GM18502 (cell line): ENCODE measurements around the gene CLEC10A.
"Not testable (repeated sequence)": the region's sequence is repeated elsewhere in the genome, so short reads cannot be mapped to it uniquely, and the experiment has no call there.

Source experiments
- ATAC-seq: cut with Tn5 transposase; IDR thresholded peaks from one replicate; pipeline ENCODE4 v1.9.1; 2021; ENCODE audit warnings: mild to moderate bottlenecking; ENCODE audit not compliant: unreplicated experiment, poor library complexity

Gene CLEC10A, protein sequence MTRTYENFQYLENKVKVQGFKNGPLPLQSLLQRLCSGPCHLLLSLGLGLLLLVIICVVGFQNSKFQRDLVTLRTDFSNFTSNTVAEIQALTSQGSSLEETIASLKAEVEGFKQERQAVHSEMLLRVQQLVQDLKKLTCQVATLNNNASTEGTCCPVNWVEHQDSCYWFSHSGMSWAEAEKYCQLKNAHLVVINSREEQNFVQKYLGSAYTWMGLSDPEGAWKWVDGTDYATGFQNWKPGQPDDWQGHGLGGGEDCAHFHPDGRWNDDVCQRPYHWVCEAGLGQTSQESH

GRCh38 chr17:7079581-7080455 is at the start of gene CLEC10A:
CLEC10A (minus strand) TSS chr17:7080251; CDS start chr17:7078812, 1,439 bp downstream.
- no peak for ATAC-seq

DNA sequence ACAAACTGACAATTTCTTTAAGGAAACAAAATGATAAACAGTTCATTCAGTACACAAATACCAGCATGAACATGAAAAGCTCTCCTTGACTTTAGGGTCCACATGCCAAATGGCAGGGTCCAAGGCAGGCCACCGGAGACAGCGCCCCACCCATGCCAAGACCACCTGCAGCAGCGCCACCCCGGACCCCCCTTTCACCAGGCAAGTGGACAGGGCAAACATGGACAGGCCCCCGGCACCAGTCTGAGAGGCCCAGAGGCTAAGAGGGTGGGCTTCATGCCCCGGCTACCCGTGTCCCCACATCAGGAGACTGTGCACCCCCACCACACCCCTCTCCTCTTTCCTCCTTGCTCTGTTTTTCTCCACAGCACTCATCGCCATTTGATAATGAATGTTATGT is 49.3 kb upstream of the CLEC10A start:
- no peak for ATAC-seq

GRCh38 chr17:7128160-7128559 is 48.1 kb upstream of the CLEC10A start:
- no peak for ATAC-seq

GRCh38 chr17:7127501-7127900 is 47.5 kb upstream of the CLEC10A start:
- not testable (repeated sequence) for ATAC-seq

DNA sequence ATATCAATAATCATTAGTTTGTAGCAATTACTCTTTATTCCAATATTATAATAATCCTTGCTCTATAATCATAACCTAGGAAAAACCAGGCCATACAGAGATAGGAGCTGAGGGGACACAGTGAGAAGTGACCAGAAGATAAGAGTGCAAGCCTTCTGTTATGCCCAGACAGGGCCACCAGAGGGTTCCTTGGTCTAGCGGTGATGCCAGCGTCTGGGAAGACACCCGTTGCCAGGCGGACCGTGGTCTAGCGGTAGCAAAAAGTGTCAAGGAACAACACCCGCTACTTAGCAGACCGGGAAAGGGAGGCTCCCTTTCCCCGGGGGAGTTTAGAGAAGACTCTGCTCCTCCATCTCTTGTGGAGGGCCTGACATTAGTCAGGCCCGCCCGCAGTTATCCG is 46.3 kb upstream of the CLEC10A start:
- ATAC-seq, result not testable (repeated sequence)

- no peak for ATAC-seq
These were observed 44.9 kb upstream of the CLEC10A start for GRCh38 chr17:7124923-7125322.

GRCh38 chr17:7123844-7124243 is 43.8 kb upstream of the CLEC10A start:
- no peak for ATAC-seq

DNA sequence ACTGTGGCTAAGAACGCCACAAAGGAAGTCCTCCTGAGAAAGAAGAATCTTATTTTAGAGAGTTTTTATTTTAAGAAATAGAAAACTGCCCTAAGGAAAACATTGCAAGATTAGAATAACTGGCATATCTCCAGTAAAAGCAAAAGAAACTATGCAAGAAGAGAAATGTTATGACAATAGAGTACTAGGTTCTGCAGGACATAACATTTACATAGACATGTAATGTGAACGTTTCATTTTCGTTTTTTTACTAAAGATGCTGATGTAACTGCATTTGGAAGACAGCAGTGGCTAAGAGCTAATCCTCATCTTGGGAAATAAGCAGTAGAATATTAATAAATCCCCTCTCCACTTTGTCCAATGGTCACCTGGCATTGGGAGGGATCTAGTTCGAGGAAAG is 42.3 kb upstream of the CLEC10A start:
- no peak for ATAC-seq

DNA sequence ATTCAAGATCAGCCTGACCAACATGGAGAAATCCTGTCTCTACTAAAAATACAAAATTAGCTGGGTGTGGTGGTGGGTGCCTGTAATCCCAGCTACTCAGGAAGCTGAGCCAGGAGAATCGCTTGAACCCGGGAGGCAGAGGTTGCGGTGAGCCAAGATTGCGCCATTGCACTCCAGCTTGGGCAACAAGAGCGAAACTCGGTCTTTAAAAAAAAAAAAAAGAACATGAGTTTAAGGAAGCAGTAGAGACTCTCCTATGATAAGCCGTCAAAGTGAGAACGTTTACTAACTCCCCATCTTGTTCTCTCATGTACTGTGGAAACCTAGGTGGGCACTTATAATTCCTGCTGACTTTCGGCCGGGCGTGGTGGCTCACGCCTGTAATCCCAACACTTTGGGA is 40.6 kb upstream of the CLEC10A start:
- ATAC-seq, result not testable (repeated sequence)

DNA sequence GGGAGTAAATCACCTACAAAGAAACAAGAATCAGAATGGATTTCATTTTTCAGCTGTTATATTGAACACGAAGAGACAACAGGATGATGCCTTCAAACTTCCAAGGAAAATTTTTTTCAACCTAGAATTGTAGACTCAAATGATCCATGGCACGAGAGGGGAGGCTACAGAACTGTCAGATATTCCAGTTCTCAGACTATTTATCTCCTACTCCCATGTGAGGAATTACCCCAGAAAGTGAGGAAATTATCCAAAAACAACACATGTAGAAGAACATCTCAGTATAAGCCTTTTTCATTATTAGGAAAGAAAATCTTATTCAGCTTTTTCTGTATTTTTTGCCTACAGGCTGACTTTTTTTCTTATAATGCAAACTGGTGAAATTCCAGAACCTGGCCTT is 40.1 kb upstream of the CLEC10A start:
- ATAC-seq, result no peak

DNA sequence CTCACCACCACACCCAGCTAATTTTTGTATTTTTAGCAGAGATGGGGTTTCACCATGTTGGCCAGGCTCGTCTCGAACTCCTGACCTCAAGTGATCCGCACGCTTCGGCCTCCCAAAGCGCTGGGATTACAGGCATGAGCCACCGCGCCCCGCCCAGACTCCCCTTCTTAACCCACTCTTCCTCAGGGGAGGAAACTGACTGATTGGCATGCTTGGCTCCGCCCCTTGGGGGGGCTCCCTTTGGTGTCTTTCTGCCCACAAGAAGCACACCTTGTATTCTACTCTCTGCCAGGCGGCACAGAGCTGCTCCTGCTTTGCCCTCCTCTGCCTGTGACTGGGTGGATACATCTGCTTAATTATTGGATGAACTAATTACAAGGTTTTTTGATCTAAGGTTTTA is 39.3 kb upstream of the CLEC10A start:
- ATAC-seq, result no peak

- ATAC-seq, result no peak
These were observed 35.0 kb upstream of the CLEC10A start for GRCh38 chr17:7114875-7115614.

DNA sequence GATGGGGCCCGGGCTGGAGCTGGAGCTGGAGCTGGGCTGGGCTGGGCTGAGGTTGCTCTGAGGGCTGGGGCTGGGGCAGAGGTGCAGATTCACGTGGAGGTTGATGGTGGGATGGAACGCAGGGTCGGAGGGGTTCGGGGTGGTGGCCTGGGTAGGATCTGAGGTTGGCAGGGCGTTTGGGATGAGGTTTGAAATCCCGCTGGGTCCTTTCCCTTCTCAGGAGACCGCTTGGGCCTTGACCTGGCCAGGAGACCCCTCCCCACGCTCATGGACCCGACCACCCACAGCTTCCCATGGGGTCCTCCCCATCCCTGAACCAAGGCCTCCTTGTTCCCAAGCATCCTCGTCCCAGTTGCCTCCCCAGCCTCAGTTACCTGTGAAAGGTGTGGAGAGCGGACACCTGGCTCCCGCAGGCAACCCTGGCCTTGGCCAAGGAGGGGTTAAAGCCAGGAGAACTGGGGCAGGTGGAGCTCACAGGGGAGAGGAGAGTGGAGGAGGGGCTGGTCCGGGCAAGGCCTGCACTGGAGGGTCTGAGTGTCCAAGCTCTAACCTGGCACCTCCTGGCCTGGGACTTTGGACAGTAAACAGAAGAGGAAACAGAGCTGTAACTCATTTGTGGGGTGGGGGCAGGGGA is 34.3 kb upstream of the CLEC10A start, which contains the start of gene ASGR2:
Gene ASGR2, minus strand, starts transcription at position 582 of the 634 bp plus-strand sequence. CDS start 582 bp downstream, outside the sequence.
- no peak for ATAC-seq

- no peak for ATAC-seq
These were observed 33.4 kb upstream of the CLEC10A start for GRCh38 chr17:7113273-7114071.

- no peak for ATAC-seq
These were observed 32.6 kb upstream of the CLEC10A start for GRCh38 chr17:7112510-7113108.

GRCh38 chr17:7111784-7112509 is 31.9 kb upstream of the CLEC10A start:
- no peak for ATAC-seq

DNA sequence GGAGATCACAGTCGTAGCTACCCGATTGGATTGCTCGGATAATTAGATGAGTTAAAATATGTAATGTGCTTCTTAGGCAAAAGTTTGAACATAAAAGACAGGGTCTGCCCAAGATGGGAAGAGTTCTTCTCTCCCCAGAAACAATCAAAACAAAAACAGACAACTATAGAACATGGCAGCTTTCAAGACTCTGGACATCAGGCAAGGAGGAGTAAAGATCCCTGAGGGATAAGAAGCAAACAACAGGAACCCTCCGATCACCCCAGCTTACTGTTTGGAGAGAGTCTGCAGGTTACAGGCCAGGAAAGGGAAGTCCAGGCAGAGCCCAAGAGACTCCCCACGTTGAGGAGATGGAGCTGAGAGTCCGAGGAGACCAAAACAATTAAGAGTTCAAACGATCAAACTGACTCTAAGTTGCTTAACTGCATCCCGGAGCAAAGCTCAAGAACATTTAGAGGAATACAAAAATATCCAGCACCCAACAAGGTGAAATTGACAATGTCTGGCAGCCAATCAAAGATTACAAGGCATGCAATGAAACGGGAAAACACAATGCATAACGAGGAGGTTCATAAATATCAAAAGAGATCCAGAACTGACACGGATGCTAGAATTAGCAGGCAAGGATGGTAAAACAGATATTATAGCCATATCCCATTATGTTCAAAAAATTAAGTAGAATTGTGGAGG is 30.7 kb upstream of the CLEC10A start:
- ATAC-seq, result no peak
